SHP77 treated with DMSO at 0.1 percent for 48 hours (cell line): Measurements from ENCODE around the gene DUSP12.
A peak's percentile ranks its signal among the peaks of the same experiment; 100 is the strongest.
"Not testable (repeated sequence)": the region's sequence is repeated elsewhere in the genome, so short reads cannot be mapped to it uniquely, and the experiment has no call there.

Source experiments
- DNase-seq: peaks from one replicate; lab custom pipeline; 2025; lab: John Stamatoyannopoulos, UW

Gene DUSP12

GRCh38 chr1:161749509-161750407 lies at the start of gene DUSP12:
TSS of gene DUSP12 (plus strand) at chr1:161749786. CDS start at chr1:161749802, 16 bp downstream.
- peak; percentile 95 for DNase-seq

- DNase-seq, result no peak
Measured at GRCh38 chr1:161702250-161702649, 47.3 kb upstream of the DUSP12 start.

GRCh38 chr1:161705537-161705936 lies 44.0 kb upstream of the DUSP12 start:
- DNase-seq, result no peak

DNA sequence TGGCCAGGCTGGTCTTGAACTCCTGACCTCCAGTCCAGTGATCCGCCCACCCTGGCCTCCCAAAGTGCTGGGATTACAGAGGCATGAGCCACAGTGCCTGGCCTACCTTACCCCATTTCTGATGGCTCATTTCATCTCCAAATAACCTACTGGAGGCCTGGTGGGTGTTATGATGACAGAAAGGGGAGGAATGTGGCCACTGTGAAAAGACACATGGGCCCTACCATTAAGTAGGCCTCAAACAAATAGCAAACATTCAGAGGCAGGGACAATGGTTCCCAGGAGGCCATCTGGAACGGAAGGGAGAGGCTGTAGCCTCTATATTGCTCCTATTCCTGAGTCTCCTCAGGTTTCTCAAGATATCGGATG lies 43.5 kb upstream of the DUSP12 start:
- DNase-seq, result no peak

DNA sequence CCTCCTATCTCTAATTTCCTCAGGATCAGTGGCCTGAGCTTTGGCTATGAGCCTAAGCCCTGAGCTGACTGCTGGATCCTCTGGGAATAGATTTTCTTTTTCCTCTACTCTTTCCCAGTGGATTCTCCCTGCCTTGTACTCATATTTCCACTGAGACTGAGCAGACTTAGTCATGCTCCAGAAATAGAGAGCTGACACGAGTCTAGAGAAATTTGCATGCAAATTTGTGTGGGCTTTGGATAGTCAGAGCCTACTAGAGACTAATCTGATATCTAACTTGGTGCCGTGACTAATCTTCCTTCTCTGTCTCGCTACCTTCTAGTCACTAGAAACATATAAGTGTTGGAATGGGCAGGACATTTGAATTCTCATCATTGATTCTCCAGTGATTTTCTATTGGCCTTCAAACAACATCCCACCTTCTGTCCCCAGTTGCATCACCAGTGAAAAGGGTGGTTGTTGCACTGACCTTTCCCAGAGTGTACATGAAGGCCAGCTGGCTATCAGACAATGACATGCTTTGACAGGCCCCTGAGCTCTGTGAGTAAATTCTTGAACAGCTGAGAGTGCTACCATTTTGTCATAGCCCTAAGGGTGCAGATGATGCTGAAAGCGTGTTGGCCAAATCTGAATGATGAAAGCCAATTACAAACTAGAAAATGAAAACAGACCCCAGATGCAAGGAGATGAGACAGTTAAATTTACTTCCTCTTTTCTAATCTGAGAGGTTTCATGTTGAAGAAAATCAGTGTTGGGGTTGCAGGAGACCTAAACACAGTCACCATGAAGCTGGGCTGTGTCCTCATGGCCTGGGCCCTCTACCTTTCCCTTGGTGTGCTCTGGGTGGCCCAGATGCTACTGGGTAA lies 42.9 kb upstream of the DUSP12 start, which contains the start of gene FCRLA:
TSS of gene FCRLA (plus strand) at position 748 of the 866 bp plus-strand sequence. CDS start at position 784, 36 bp downstream.
- DNase-seq, result no peak

DNA sequence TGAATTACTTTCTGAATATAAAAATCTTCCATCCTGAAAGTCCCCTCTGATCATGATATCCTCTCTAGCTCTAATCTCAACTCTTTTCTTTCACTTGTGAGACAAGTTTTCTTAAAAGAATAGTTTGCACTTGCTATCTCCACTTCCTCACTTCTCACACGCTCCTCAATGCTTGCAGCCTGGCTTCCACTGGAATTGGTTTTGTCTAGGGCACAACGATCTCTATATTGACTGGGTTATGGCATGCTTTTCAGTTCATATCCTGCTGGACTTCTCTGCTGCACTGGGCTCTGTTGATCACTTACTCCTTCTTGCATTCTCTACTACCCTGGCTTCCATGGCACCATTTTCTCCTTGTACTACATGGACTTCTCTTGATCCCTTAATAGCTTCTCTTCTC lies 42.1 kb upstream of the DUSP12 start:
- no peak for DNase-seq

DNA sequence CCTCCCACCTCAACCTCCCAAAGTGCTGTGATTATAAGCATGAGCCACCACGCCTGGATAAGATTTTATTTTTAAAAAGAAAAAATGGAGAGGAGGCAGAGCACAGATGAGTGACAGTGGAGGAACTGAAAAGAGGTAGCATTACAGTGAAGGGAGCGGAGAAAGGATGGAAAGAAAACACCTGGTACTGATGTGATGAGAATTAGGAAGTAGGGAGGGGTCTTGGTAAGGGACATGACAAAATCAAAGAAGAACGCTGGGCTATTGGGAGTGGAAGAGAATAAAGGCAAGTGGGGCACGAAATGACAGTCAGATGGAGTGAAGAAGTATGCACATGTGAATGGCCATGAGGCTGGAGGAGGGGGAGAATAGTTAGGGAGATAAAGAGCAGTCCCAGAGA lies 40.2 kb upstream of the DUSP12 start:
- DNase-seq, result no peak

- no peak for DNase-seq
Measured at GRCh38 chr1:161710560-161710959, 39.0 kb upstream of the DUSP12 start.

DNA sequence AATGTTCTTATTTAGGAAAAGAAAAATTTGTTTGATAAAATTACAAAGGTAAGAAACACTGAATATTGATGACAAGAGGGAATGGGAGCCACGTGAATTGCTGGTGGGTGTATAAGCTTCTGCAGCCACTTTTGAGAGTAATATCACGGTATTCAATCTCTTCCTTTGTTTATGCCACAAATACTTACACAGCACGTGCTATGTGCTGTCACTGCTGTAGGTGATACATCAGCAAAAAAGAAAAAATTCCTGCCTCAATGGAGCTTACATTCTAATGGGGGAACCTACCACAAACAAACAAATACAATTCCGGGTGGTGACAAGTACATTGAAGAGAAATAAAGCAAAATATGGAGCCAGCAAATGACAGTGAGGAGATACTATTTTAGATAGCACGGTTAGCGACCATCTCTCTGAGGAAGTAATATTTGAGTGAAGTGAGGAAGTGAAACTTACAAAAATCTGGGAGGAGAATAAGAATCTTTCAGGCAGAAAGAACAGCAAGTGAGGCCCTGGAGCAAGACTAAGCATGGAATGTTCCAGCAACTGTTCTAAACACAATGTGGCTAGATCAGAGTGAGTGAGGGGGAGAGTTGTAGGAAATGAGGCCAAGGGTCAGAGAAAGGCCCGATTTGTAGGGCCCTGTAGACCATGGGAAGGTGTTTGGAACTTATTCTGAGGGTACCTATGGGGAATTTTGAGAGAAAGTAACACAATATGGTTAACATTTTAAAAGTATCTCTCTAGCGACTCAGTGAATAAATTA lies 30.8 kb upstream of the DUSP12 start:
- DNase-seq, result no peak

GRCh38 chr1:161719325-161719611 lies 30.3 kb upstream of the DUSP12 start:
- DNase-seq, result no peak

DNA sequence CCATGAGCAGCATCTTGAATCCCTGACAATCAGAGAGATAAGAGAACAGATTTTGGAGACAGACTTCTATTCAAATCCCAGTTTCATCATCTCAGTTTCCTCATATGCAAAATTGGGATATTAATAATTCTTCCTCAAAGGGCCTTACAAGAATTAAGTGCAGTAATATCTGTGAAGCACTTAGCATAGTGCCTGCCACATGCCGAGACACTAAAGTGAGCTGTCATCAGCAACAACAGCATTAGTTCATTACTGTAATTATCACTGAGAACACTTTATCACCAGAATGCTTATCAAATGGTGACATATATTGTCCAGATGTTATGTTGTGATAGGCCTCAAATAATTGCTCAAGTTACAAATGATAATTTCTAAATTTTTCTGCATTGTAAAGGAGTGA lies 29.2 kb upstream of the DUSP12 start:
- no peak for DNase-seq

DNA sequence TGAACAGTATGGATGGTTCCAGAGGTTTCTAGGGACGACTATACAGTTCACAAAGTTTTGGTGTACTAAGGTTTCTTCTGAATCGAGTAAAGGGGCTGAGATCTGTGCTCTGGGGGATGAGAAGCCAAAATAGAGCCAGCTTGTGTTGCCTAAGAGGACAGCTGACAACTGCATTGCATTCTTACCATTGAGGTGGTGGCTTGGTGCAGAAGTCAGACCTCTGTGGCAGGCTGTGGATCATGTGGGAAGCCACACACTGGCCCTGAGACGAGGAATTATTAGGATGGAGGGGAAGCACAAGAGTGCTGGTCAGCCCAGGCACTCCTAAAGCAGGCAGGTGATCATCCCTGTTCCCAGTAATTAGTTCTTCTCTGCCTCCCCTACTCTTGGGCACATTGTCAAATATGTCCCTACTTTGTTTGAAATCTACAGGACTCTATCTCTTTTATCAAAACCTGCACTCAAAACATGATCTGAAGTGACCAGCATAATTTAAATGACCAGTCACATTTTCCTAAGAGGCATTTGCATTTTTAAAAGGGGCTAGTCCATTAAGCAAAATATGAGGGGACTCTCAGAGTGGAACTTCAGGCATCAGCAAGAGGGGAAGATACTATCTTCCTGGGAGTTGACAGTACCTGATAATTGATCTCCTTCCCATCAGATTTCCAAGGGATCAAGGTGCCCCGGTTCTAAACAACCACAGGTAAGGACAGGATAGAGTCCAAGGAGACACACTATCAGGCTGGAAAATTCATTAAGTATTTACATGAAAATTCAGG lies 28.4 kb upstream of the DUSP12 start, which contains the start of gene FCRLB:
TSS of gene FCRLB (plus strand) at position 589 of the 782 bp plus-strand sequence. CDS start 1,129 bp downstream, outside the sequence.
- DNase-seq, result no peak

DNA sequence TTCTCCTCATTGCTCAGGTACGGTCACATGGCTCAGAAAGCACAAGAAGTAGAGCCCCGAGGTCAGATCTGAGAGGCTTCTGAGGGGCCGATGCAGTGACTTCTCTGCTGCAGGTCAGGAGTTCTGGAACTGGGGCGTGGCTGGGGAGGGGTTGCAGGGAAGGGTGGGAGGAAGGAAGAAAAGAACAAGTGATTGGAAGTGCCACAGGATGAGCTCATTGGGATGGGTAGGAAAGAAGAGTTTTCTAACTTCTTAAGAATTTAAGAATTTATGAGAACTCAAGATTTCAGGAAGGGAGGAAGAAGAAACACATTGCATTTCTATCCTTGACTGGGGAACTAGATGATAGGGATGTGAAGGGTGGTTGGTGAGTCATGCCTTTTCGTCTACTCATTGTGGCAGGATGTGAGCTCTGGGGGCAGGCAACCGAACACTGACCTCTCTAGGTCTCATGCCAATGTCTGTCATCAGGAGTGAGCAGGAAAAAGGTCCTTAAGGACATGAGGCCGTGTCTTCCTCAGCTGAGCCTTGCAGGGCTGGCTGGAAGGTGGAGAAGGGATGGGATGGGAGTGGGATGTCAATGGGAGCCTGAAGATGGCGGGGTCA lies 27.7 kb upstream of the DUSP12 start:
- no peak for DNase-seq

DNA sequence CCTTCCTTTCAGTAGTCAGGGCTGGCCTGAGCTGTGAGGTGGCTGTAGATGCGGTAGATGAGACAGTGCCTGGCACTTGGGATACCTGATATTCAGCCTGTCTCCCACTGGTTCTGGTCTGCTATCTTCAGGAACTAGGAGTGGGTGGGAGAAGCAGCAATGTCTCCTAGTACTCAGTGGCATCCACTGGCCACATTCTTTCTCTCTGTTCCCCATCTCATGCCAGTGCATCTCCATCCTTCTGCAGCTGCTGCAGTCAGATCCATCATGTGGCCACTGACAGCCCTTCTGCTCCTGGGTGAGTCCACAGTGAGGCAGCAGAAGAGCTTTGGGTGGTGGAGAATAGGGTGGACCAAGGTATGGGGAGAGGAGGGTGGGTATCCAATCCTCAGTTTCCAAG lies 27.2 kb upstream of the DUSP12 start:
- DNase-seq, result no peak

- no peak for DNase-seq
Measured at GRCh38 chr1:161723459-161724141, 26.0 kb upstream of the DUSP12 start.

DNA sequence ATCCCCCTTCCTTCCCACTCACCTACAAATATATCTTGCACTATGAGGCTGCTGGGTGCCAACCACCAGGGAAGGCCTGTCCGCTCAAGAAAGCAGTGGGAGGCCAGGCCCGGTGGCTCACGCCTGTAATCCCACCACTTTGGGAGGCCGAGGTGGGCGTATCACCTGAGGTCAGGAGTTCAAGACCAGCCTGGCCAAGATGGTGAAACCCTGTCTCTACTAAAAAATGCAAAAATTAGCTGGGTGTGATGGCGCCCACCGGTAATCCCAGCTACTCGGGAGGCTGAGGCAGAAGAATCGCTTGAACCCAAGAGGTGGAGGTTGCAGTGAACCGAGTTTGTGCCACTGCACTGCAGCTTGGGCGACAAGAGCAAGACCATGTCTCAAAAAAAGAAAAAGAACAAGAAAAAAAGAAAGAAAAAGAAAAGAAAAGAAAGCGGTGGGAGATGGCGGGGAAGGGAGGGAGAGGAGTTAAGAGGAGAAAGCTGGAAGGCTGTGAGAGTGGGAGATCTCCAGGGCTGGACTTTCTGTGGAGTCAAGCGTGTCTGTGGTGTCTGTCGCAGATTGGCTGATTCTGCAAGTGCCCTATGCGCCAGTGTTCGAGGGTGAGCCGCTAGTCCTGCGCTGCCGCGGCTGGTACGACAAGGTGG lies 24.2 kb upstream of the DUSP12 start:
- not testable (repeated sequence) for DNase-seq

DNA sequence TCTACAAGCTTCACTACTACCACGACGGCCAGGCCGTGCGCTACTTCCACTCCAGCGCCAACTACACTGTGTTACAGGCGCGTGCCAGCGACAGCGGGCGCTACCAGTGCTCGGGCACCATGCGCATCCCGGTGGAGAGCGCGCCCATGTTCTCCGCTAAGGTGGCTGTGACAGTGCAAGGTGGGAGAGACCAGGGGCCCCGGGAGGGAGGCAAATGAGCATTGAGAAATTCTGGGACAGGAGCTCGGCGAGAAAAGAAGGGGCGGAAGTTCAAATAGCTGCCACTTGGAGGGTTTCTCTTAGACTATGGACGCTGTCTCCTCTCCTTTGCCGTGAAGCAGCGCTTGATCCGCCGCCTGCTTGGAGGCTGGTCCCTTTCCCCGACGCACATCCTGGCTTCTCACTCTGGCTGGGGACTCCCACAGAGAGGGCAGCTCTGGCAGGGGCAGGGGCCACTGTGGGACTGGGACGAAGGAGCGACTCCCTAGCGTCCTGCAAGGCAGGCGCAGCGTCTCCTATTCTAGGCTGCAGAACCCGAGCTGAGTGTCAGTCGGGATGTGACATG lies 23.6 kb upstream of the DUSP12 start:
- peak; percentile 22 for DNase-seq

DNA sequence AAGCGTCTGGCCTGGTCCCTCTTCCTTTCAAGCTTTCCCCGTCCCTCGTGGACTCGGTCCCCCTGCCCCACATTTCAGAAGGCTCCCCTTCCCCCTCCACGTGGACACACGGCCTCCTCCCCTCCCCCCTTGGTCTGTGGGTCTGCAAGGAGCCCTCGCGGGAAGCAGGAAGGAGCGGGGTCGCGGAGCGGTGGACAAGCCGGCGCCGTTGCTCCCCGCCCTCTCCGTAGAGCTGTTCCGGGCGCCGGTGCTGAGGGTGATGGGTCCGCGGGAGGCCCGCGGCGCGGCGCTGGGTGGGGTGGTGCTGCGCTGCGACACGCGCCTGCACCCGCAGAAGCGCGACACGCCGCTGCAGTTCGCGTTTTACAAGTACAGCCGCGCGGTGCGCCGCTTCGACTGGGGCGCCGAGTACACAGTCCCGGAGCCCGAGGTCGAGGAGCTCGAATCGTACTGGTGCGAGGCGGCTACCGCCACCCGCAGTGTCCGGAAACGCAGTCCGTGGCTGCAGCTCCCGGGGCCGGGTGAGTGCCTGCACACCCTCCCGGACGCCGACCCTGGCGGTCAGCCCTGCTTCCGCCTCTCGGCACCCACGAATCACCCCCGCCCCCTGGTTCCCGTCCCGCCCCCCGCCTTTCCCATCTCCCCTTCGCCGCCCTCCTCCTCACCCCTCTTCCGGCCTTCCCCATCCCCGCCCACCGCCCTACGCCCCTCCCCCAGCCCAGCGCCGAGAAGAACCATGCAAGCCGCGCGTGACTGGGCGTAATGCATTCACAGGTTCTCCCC lies 22.9 kb upstream of the DUSP12 start:
- peak; percentile 71 for DNase-seq
